Measurements from ENCODE around the gene CGB5. TPM values are rescaled to one million over a fixed set of nuclear protein-coding genes. Genes with fewer than 3 reads are reported as not detected.

CGB5 gene
- total RNA-seq, 2 experiments from 2014 or later: not detected

DNA sequence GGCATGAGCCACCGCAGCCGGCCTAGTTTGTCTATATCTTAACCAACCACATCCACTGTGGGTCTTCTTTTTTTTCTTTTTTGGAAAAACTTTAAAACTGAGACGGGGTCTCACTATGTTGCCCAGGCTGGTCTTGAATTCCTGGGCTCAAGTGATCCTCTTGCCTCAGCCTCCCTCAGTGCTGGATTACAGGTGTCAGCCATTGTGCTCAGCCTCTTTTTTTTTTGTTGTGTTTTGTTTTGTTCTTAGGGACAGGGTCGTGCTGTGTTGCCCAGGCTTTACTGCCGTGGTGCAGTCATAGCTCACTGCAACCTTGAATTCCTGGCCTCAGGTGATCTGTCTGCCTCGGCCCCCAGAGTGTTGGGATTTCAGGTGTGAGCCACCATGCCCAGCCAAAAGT, 49.0 kb downstream of the CGB5 start:
- Mint-ChIP-seq H3K9me3 (no peaks in the 10 kb centered on the region), H3K27ac (no peak overlapping the region), H3K4me1 (ENCODE audit: low read depth) (peaks cover 34% of the 10 kb centered on the region), H3K27me3 (no peaks in the 10 kb centered on the region), H3K36me3 (ENCODE audit: low read depth) (peaks cover 85% of the 10 kb centered on the region), H3K4me3 (no peak overlapping the region)
- ATAC-seq (ENCODE audit: poor library complexity) (no peak), DNase-seq (no peak)
- no peak overlapping the region for H3K27ac ChIP-seq (ENCODE audit: low read depth in 1 of 2, low read length in 2 of 2)
- H3K9me3 ChIP-seq (ENCODE audit: control insufficient read depth in 1 of 2, insufficient read depth in 1 of 2, low read length in 2 of 2): no peaks in the 10 kb centered on the region
- intact Hi-C loops (cut with DNase I, micrococcal nuclease): no loop called here
- no peaks in the 10 kb centered on the region for H3K27me3 ChIP-seq (ENCODE audit: control insufficient read depth in 1 of 2, insufficient read depth in 2 of 2, low read length in 2 of 2)
- TF ChIP-seq, protein P1, sequence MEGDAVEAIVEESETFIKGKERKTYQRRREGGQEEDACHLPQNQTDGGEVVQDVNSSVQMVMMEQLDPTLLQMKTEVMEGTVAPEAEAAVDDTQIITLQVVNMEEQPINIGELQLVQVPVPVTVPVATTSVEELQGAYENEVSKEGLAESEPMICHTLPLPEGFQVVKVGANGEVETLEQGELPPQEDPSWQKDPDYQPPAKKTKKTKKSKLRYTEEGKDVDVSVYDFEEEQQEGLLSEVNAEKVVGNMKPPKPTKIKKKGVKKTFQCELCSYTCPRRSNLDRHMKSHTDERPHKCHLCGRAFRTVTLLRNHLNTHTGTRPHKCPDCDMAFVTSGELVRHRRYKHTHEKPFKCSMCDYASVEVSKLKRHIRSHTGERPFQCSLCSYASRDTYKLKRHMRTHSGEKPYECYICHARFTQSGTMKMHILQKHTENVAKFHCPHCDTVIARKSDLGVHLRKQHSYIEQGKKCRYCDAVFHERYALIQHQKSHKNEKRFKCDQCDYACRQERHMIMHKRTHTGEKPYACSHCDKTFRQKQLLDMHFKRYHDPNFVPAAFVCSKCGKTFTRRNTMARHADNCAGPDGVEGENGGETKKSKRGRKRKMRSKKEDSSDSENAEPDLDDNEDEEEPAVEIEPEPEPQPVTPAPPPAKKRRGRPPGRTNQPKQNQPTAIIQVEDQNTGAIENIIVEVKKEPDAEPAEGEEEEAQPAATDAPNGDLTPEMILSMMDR (IDR thresholded peaks at IDR 0.05): no peak
- POLR2A ChIA-PET: no interaction called here
- CTCF ChIA-PET: interaction anchor here (1.2 kb wide), 1 partner anchor 14 kb away, joined by 6 read pairs; no protein-coding TSS in a partner anchor
- H3K4me1 ChIP-seq (ENCODE audit: insufficient read depth, low read length): peaks cover 28% of the 10 kb centered on the region
- no peak overlapping the region for H3K4me3 ChIP-seq (ENCODE audit: low read length)
- peaks cover 81% of the 10 kb centered on the region for H3K36me3 ChIP-seq (ENCODE audit: insufficient read depth, low read length)

Small RNAs within 50 kb of the gene (microRNA-seq; reads per million reads assigned to microRNA genes)
- gene MIR6798 (ENCODE audit: borderline microRNAs expressed, borderline replicate concordance): not detected

Other genes with a start within 250 kb of the CGB5 start
- gene BCAT2, start 232.8 kb upstream of the CGB5 start, total RNA-seq: 10 to 100 TPM; 10.5 to 11.0 TPM
- gene HSD17B14, start 207.4 kb upstream of the CGB5 start, total RNA-seq: 1 to 10 TPM in 1 of 2 experiments, under 1 TPM in 1; 0.93 to 1.3 TPM
- 1 to 10 TPM; 1.4 to 2.7 TPM for gene PLEKHA4, start 175.2 kb upstream of the CGB5 start, total RNA-seq
- gene PPP1R15A, start 171.4 kb upstream of the CGB5 start, total RNA-seq: 100 to 1,000 TPM; 569 to 584 TPM
- gene TULP2, start 145.1 kb upstream of the CGB5 start, total RNA-seq: not detected
- 10 to 100 TPM; 73.7 to 77.0 TPM for gene NUCB1, start 143.5 kb upstream of the CGB5 start, total RNA-seq
- gene DHDH, start 110.1 kb upstream of the CGB5 start, total RNA-seq: 1 to 10 TPM; 1.1 to 1.8 TPM
- gene BAX, start 89.0 kb upstream of the CGB5 start, total RNA-seq: 10 to 100 TPM; 52.9 to 60.4 TPM
- gene FTL, start 78.5 kb upstream of the CGB5 start, total RNA-seq: 100 to 1,000 TPM; 616 to 627 TPM
- 10 to 100 TPM; 13.2 to 14.1 TPM for gene GYS1, start 50.5 kb upstream of the CGB5 start, total RNA-seq
- 10 to 100 TPM; 10.7 to 12.3 TPM for gene RUVBL2, start 50.0 kb upstream of the CGB5 start, total RNA-seq
- not detected for gene LHB, start 26.8 kb upstream of the CGB5 start, total RNA-seq
- not detected for gene CGB3, start 19.5 kb upstream of the CGB5 start, total RNA-seq
- not detected for gene CGB2, start 12.0 kb upstream of the CGB5 start, total RNA-seq
- gene CGB1, start 7.0 kb upstream of the CGB5 start, total RNA-seq: not detected
- not detected for gene CGB8, start 5.3 kb downstream of the CGB5 start, total RNA-seq
- not detected for gene CGB7, start 13.9 kb downstream of the CGB5 start, total RNA-seq
- gene NTF4, start 21.0 kb downstream of the CGB5 start, total RNA-seq: not detected
- gene KCNA7, start 28.9 kb downstream of the CGB5 start, total RNA-seq: not detected
- gene SNRNP70, start 41.6 kb downstream of the CGB5 start, total RNA-seq: 100 to 1,000 TPM; 375 to 397 TPM
- 1 to 10 TPM; 6.4 to 6.6 TPM for gene LIN7B, start 70.5 kb downstream of the CGB5 start, total RNA-seq
- gene C19orf73, start 75.3 kb downstream of the CGB5 start, total RNA-seq: 1 to 10 TPM; 1.5 to 2.3 TPM
- 1 to 10 TPM; 2.0 to 2.8 TPM for gene PPFIA3, start 75.7 kb downstream of the CGB5 start, total RNA-seq
- gene HRC, start 111.5 kb downstream of the CGB5 start, total RNA-seq: not detected
- gene TRPM4, start 113.9 kb downstream of the CGB5 start, total RNA-seq: not detected

All from CD4-positive, alpha-beta T cell (primary cell).